Activated naive CD4-positive, alpha-beta T cell treated with anti-CD3 and anti-CD28 coated beads for 36 hours (primary cell): ENCODE data around the gene TRAPPC5. TPM values are rescaled to one million over a fixed set of nuclear protein-coding genes. Genes with fewer than 3 reads are reported as not detected.
"Not testable (repeated sequence)": the region's sequence is repeated elsewhere in the genome, so short reads cannot be mapped to it uniquely, and the experiment has no call there.

Experiments
- CTCF ChIA-PET: fragments of 350-600 bp; sonication (Branson Sonifier 250); formaldehyde crosslinking; loops from one replicate; lab custom pipeline; 2021; ENCODE audit warnings: antibody characterized with exemption; lab: Charles Lee
- DNase-seq: peaks from one replicate; pipeline ENCODE4 v3.0.0-alpha.2; 2020
- H3K27ac Mint-ChIP-seq: one replicate; pipeline ENCODE4 v1.8.0; 2021; ENCODE audit warnings: mild to moderate bottlenecking, mixed read lengths
- H3K27me3 Mint-ChIP-seq: one replicate; pipeline ENCODE4 v1.8.0; 2021; ENCODE audit warnings: low read depth, mixed read lengths
- H3K36me3 Mint-ChIP-seq: one replicate; pipeline ENCODE4 v1.8.0; 2021; ENCODE audit warnings: low read depth, mixed read lengths
- H3K4me1 Mint-ChIP-seq: one replicate; pipeline ENCODE4 v1.8.0; 2021; ENCODE audit warnings: low read depth, mixed read lengths
- H3K4me3 Mint-ChIP-seq: one replicate; pipeline ENCODE4 v1.8.0; 2021; ENCODE audit warnings: mild to moderate bottlenecking, moderate library complexity, mixed read lengths
- H3K9me3 Mint-ChIP-seq: one replicate; pipeline ENCODE4 v1.8.0; 2021; ENCODE audit warnings: mixed read lengths
- intact Hi-C: fragments of 100-400 bp; cut with micrococcal nuclease; formaldehyde crosslinking; loops from one replicate; pipeline ENCODE4 v1.15.1; 2023
- total RNA-seq, 2 experiments: library from RNA; stranded (reverse); gene quantifications; one replicate each; pipeline ENCODE4 v1.2.3, GENCODE V29; 2021

Gene TRAPPC5
- total RNA-seq, 2 experiments from 2014 or later, result 74.7 to 82.4 TPM

DNA sequence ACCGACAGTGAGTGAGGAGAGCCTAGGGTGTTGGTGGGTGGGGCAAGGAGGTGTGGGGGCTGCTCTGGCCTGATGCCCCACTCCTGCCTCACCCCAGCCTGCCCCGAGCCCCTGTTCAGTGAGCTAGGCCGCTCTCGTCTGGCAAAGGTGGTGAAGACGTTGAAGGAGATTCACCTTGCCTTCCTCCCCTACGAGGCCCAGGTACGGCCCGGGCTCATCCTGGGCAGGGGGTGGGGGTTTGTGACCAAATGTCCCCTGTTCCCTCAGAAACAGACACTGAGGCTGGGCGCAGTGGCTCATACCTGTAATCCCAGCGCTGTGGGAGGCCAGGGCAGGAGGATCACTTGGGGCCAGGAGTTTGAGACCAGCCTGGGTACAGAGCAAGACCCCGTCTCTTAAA lies 39.8 kb upstream of the TRAPPC5 start:
- Mint-ChIP-seq H3K27ac (no peak overlapping the region), H3K27me3 (no peaks in the 10 kb centered on the region), H3K4me1 (peaks cover 28% of the 10 kb centered on the region), H3K4me3 (no peak overlapping the region), H3K36me3 (peaks cover 10% of the 10 kb centered on the region), H3K9me3 (peaks cover 6% of the 10 kb centered on the region)
- CTCF ChIA-PET, result interaction anchor here (1.2 kb wide), 2 partner anchors 12 to 40 kb away, joined by 3 to 6 read pairs; partner anchors contain the start of gene TRAPPC5
- DNase-seq, result no peak
- intact Hi-C loops, result no loop called here

DNA sequence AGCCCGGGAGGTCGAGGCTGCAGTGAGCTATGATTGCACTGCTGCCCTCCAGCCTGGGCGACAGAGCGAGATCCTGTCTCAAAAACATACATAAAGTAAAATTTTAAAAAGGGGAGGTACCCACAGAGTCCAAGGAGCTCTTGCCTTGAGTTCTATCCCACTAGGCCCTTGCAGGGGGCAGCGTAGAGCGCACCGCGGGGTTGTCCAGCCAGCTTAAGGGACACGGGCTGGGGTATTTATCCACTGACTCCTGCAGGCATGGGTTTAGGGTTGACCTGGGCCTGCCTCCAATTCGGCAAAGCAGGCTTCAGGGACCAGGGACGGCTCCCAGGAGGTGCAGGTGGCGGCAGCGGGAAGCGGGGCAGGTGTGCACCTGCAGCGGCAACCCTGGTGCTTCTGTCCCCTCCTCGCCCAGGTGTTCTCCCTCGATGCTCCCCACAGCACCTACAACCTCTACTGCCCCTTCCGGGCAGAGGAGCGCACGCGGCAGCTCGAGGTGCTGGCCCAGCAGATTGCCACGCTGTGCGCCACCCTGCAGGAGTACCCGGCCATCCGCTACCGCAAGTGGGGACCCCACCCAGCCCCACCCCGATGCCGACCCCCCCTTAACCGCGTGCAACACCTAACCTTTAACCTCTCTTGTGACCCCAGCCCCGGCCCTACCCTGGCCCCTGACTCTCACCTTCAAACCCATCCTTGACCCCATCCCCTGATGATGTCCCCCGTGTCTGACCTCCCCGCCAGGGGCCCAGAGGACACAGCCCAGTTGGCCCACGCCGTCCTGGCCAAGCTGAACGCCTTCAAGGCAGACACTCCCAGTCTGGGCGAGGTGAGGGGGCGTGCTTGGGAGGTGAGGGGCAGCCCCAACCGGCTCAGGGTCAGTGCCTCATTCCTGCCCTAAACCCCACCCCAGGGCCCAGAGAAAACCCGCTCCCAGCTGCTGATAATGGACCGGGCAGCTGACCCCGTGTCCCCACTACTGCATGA lies 39.0 kb upstream of the TRAPPC5 start:
- no peak overlapping the region for H3K27ac Mint-ChIP-seq
- DNase-seq, result no peak
- H3K9me3 Mint-ChIP-seq, result peaks cover 6% of the 10 kb centered on the region
- CTCF ChIA-PET, result interaction anchor here (1.2 kb wide), 2 partner anchors 11 to 39 kb away, joined by 3 to 6 read pairs; partner anchors contain the start of gene TRAPPC5
- H3K4me1 Mint-ChIP-seq, result peaks cover 23% of the 10 kb centered on the region
- no peak overlapping the region for H3K4me3 Mint-ChIP-seq
- intact Hi-C loops, result no loop called here
- H3K36me3 Mint-ChIP-seq, result peaks cover 10% of the 10 kb centered on the region
- H3K27me3 Mint-ChIP-seq, result no peaks in the 10 kb centered on the region

GRCh38 chr19:7642295-7643030 lies 38.2 kb upstream of the TRAPPC5 start:
- H3K4me1 Mint-ChIP-seq, result peaks cover 21% of the 10 kb centered on the region
- no peak overlapping the region for H3K4me3 Mint-ChIP-seq
- H3K27me3 Mint-ChIP-seq, result no peaks in the 10 kb centered on the region
- no peak for DNase-seq
- H3K9me3 Mint-ChIP-seq, result peaks cover 6% of the 10 kb centered on the region
- intact Hi-C loops, result no loop called here
- no peak overlapping the region for H3K27ac Mint-ChIP-seq
- H3K36me3 Mint-ChIP-seq, result peaks cover 10% of the 10 kb centered on the region
- CTCF ChIA-PET, result no interaction called here

DNA sequence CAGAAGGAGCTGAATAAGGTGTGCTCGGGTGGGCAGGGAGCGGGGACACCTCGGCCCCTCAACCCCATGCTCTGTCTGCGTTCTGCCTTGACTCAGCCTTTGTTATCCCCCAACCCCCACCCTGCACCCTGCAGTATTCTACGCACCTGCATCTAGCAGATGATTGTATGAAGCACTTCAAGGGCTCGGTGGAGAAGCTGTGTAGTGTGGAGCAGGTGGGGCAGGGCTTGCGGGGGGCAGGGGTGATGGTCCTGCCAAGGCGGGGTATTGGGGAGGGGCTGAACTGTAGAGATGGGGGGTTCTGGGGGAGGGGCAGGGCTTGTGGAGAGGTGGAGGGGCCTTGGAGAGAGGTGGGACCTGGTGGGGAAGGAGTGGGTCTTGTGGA lies 37.6 kb upstream of the TRAPPC5 start:
- Mint-ChIP-seq H3K27me3 (no peaks in the 10 kb centered on the region), H3K4me1 (peaks cover 17% of the 10 kb centered on the region), H3K27ac (no peak overlapping the region), H3K36me3 (peaks cover 10% of the 10 kb centered on the region), H3K4me3 (no peak overlapping the region), H3K9me3 (peaks cover 6% of the 10 kb centered on the region)
- CTCF ChIA-PET, result no interaction called here
- no peak for DNase-seq
- intact Hi-C loops, result no loop called here

DNA sequence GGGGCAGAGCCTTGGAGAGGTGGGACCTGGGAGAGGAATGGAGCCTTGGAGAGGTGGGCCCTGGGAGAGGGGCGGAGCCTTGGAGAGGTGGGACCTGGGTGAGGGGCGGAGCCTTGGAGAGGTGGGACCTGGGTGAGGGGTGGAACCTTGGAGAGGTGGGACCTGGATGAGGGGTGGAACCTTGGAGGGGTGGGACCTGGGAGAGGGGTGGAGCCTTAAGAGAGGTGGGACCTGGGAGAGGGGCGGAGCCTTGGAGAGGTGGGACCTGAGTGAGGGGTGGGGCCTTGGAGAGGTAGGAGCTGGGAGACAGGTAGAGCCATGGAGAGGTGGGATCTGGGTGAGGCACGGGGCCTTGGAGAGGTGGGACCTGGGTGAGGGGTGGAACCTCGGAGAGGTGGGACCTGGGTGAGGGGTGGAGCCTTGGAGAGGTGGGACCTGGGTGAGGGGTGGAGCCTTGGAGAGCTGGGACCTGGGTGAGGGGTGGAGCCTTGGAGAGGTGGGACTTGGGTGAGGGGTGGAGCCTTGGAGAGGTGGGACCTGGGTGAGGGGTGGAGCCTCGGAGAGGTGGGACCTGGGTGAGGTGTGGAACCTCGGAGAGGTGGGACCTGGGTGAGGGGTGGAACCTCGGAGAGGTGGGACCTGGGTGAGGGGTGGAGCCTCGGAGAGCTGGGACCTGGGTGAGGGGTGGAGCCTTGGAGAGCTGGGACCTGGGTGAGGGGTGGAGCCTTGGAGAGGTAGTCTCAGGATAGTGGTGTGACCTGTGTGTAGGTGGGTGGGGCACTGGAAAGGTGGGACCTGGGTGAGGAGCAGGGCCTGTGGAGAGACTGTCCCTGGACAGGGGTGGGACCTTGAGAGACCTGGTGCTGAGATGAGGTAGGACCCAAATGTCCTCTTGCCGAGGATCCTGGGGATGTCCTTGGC lies 36.7 kb upstream of the TRAPPC5 start:
- Mint-ChIP-seq H3K36me3 (peaks cover 10% of the 10 kb centered on the region), H3K4me1 (peaks cover 12% of the 10 kb centered on the region)
- DNase-seq, result peak; percentile 34
- H3K27me3 Mint-ChIP-seq, H3K27ac Mint-ChIP-seq, H3K9me3 Mint-ChIP-seq, intact Hi-C loops, H3K4me3 Mint-ChIP-seq: not testable (repeated sequence)
- CTCF ChIA-PET, result interaction anchor here (0.6 to 0.9 kb wide), 2 partner anchors 9 to 37 kb away, joined by 3 to 4 read pairs; partner anchors contain the start of gene TRAPPC5

- Mint-ChIP-seq H3K36me3 (peaks cover 10% of the 10 kb centered on the region), H3K9me3 (peaks cover 6% of the 10 kb centered on the region), H3K4me3 (no peak overlapping the region), H3K4me1 (peaks cover 8% of the 10 kb centered on the region), H3K27ac (no peak overlapping the region), H3K27me3 (no peaks in the 10 kb centered on the region)
- DNase-seq, result no peak
- CTCF ChIA-PET, result interaction anchor here (0.6 to 0.9 kb wide), 3 partner anchors 36 to 63 kb away, joined by 4 to 5 read pairs (median 4); partner anchors contain the start of gene TRAPPC5
- intact Hi-C loops, result no loop called here
Observed at GRCh38 chr19:7644550-7644877, 36.1 kb upstream of the TRAPPC5 start.

DNA sequence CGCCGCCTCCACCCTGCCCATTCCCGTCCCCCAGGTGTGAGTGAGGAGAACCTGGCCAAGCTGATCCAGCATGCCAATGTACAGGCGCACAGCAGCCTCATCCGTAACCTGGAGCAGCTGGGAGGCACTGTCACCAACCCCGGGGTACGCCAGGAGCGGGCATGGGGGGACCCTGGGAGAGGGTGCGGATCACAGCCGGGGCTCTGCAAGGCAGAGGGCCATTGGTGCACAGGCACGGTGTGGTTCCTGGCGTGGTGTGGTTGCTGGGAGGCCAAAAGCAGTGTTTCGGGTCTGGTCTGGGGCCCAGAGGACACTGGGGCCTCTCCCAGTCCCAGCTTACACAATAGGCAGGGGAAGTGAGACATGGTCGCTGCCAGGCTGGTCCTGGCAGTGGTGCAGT lies 35.5 kb upstream of the TRAPPC5 start:
- intact Hi-C loops, result no loop called here

GRCh38 chr19:7645656-7646425 lies 34.8 kb upstream of the TRAPPC5 start:
- DNase-seq, result no peak
- CTCF ChIA-PET, result no interaction called here
- Mint-ChIP-seq H3K27ac (no peak overlapping the region), H3K9me3 (no peaks in the 10 kb centered on the region), H3K27me3 (no peaks in the 10 kb centered on the region), H3K36me3 (no peaks in the 10 kb centered on the region), H3K4me1 (no peaks in the 10 kb centered on the region), H3K4me3 (no peak overlapping the region)
- intact Hi-C loops, result no loop called here

More for the DNA sequence above, 35.5 kb upstream of the TRAPPC5 start:
- Mint-ChIP-seq H3K4me3 (no peak overlapping the region), H3K4me1 (peaks cover 1% of the 10 kb centered on the region), H3K27me3 (no peaks in the 10 kb centered on the region), H3K9me3 (peaks cover 2% of the 10 kb centered on the region), H3K36me3 (peaks cover 3% of the 10 kb centered on the region), H3K27ac (no peak overlapping the region)
- DNase-seq, result no peak
- CTCF ChIA-PET, result interaction anchor here (0.6 to 0.8 kb wide), 2 partner anchors 36 to 63 kb away, joined by 4 to 5 read pairs; partner anchors contain the start of gene TRAPPC5

DNA sequence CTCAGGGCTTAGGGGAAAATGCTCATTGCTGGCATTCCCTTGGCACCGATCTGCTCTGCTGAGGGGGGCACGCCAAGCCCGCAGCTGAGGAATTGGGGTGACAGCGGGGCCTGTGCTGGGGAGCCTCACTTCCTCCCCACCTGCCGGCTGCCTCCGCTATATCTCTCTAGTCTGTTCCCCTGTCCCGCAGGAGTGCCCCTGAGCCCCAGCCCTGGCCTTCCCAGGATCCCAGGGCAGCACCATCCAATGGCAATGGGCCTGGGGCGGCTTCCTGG lies 34.3 kb upstream of the TRAPPC5 start:
- H3K27me3 Mint-ChIP-seq, result no peaks in the 10 kb centered on the region
- DNase-seq, result no peak
- CTCF ChIA-PET, result no interaction called here

DNA sequence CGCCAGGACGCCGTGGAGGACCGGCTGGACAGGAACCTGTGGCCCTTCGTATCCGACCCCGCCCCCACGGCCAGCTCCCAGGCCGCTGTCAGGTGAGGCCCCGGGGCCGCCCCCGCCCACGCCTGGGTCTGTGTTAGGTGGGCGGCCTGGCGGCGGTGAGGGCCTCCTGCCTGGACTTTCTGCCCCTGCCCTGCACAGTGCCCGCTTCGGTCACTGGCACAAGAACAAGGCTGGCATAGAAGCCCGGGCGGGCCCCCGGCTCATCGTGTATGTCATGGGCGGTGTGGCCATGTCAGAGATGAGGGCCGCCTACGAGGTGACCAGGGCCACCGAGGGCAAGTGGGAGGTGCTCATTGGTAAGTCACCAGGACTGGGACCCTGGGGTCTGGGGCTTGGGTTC lies 33.5 kb upstream of the TRAPPC5 start:
- DNase-seq, result no peak
- no peaks in the 10 kb centered on the region for H3K27me3 Mint-ChIP-seq
- no peak overlapping the region for H3K4me3 Mint-ChIP-seq
- H3K9me3 Mint-ChIP-seq, result no peaks in the 10 kb centered on the region
- H3K36me3 Mint-ChIP-seq, result no peaks in the 10 kb centered on the region
- intact Hi-C loops, result no loop called here
- H3K4me1 Mint-ChIP-seq, result peaks cover 1% of the 10 kb centered on the region
- no peak overlapping the region for H3K27ac Mint-ChIP-seq
- CTCF ChIA-PET, result no interaction called here

More for the DNA sequence above, 34.3 kb upstream of the TRAPPC5 start:
- intact Hi-C loops, result no loop called here
- no peaks in the 10 kb centered on the region for H3K9me3 Mint-ChIP-seq
- no peaks in the 10 kb centered on the region for H3K36me3 Mint-ChIP-seq
- H3K27ac Mint-ChIP-seq, result no peak overlapping the region
- no peak overlapping the region for H3K4me3 Mint-ChIP-seq
- H3K4me1 Mint-ChIP-seq, result no peaks in the 10 kb centered on the region

GRCh38 chr19:7648265-7649014 lies 32.2 kb upstream of the TRAPPC5 start:
- peaks cover 8% of the 10 kb centered on the region for H3K4me1 Mint-ChIP-seq
- DNase-seq, result no peak
- CTCF ChIA-PET, result interaction anchor here (0.7 to 1.6 kb wide), 4 partner anchors 11 to 398 kb away, joined by 3 to 5 read pairs (median 3); partner anchors contain the start of gene TRAPPC5
- H3K9me3 Mint-ChIP-seq, result no peaks in the 10 kb centered on the region
- no peak overlapping the region for H3K27ac Mint-ChIP-seq
- H3K4me3 Mint-ChIP-seq, result no peak overlapping the region
- H3K36me3 Mint-ChIP-seq, result no peaks in the 10 kb centered on the region
- no peaks in the 10 kb centered on the region for H3K27me3 Mint-ChIP-seq
- intact Hi-C loops, result no loop called here
